Measurements from ENCODE around the gene PKIB. TPM values are rescaled to one million over a fixed set of nuclear protein-coding genes. Genes with fewer than 3 reads are reported as not detected.

PKIB gene
- total RNA-seq, 4 donors from 2014 or later, result 0.57 to 13.4 (median 2.4) TPM

DNA sequence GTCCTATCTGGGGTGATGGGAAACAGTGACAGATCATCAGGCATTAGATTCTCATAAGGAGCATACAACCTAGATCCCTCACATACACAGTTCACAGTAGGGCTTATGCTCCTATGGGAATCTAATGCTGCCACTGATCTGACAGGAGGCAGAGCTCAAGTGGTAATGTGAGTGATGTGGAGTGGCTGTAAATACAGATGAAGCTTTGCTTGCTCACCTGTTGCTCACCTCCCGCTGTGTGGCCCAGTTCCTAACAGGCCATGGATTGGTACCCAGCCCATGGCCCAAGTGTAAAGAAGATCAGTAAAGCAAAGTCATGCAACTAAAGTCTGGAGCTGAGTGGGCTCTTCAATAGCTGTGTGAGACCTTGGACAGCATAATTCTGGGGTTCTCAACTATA lies 65.9 kb downstream of the PKIB start:
- TF ChIP-seq, protein P1, sequence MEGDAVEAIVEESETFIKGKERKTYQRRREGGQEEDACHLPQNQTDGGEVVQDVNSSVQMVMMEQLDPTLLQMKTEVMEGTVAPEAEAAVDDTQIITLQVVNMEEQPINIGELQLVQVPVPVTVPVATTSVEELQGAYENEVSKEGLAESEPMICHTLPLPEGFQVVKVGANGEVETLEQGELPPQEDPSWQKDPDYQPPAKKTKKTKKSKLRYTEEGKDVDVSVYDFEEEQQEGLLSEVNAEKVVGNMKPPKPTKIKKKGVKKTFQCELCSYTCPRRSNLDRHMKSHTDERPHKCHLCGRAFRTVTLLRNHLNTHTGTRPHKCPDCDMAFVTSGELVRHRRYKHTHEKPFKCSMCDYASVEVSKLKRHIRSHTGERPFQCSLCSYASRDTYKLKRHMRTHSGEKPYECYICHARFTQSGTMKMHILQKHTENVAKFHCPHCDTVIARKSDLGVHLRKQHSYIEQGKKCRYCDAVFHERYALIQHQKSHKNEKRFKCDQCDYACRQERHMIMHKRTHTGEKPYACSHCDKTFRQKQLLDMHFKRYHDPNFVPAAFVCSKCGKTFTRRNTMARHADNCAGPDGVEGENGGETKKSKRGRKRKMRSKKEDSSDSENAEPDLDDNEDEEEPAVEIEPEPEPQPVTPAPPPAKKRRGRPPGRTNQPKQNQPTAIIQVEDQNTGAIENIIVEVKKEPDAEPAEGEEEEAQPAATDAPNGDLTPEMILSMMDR (IDR thresholded peaks at IDR 0.05; ENCODE audit: low read depth), result no peak

DNA sequence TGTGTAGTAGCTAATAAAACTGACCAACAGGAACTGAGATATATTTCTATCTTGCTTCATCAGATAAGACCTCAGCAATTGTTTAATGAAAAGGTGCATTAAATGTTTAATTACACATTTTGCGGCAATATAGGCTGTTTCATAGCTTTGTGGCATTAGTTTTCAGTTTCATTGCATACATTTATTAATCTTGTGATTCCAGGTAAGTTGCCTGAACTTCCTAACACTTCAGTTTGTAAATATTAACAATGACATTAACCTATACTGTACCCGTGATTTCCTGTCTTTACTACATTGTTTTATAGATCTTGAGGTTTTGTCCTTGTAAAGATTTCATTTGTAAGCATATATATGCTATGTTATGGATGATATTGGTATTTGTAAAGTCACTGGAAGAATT lies 66.5 kb downstream of the PKIB start:
- TF ChIP-seq, protein P1 (IDR thresholded peaks at IDR 0.05; ENCODE audit: low read depth), result no peak

DNA sequence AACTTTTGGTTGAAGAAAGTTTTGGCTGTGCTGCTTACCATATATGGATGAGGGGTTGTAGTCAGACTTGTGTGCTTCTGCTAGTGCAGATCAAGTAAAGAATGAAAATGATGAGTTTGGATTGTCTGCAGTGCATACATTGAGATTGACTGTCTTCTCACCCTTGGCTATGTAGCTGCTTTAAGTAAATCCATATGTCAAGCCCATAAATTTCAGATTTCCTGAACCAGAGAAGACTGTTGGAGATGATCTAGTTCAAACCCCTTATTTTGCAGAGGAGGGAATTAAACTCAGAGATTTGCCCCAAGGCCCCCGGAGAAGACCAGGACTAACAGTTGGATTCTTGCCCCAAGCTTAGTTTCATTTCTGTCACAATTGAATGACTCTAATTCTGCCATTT lies 67.2 kb downstream of the PKIB start:
- TF ChIP-seq, protein P1 (IDR thresholded peaks at IDR 0.05; ENCODE audit: low read depth), result no peak

DNA sequence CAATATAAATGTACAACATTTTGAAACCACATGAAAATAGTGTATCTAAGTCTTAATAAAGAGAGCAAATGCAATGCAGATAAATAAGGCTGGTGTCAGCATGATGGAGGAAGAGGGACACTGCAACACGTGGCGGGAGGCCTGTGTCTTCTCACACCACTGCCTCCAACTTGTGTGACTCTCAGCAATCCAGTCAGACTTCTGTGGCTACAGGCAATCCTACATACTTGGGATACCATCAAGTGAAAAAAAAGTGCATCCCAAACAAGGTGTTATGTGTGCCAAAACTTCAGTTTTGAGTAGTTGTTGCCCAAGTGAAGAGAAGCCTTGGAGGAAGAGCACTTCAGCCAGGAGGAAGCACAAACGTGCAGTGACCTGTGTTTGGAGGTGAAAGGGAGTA lies 68.6 kb downstream of the PKIB start:
- TF ChIP-seq, protein P1 (IDR thresholded peaks at IDR 0.05; ENCODE audit: low read depth), result no peak

DNA sequence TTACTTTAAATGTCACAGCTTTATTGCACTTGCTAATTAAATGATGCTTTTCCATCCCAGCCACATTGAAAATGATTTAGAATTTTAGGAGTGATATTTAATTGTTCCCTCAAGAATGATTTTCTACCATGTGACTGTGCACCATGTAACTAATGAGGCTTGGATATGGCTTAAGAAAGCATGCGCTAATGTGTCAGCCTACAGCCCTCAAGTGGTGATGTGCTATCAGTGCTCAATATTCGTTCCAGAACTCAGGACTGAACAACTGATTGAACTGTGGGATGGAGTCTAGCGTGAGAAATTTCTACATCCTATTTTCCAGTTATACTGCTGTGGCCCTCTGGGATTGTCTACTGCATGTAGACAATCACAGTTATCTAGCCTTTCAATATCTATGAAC lies 71.5 kb downstream of the PKIB start:
- TF ChIP-seq, protein P1 (IDR thresholded peaks at IDR 0.05; ENCODE audit: low read depth), result no peak

DNA sequence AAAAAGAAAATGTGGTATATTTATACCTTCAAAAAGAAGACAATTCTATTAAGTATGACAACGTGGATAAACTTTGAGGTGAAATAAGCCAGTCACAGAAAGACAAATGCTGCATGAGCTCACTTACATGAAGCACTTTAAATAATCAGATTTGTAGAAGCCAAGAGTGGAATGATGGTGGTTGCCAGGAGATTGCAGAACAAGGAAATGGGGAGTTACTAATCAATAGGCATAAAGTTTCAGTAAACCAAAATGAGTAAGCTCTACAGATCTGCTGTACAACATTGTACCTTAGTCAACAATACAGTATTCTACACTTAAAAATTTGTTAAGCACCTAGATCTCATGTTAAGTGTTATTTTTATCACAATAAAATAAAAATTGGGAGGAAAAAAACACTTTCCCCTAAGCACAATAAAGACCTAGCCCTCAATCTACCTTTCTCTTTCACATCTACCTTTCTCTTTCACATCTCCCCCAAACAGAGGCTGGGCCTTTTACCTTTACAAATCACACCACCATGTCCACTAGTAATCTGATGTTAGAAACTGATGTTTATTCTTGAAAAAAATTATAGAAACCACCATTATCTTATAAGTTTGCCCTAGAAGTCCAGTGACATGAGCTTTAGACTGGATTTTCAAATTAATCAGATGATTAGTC lies 73.9 kb downstream of the PKIB start:
- TF ChIP-seq, protein P1 (IDR thresholded peaks at IDR 0.05; ENCODE audit: low read depth), result no peak

DNA sequence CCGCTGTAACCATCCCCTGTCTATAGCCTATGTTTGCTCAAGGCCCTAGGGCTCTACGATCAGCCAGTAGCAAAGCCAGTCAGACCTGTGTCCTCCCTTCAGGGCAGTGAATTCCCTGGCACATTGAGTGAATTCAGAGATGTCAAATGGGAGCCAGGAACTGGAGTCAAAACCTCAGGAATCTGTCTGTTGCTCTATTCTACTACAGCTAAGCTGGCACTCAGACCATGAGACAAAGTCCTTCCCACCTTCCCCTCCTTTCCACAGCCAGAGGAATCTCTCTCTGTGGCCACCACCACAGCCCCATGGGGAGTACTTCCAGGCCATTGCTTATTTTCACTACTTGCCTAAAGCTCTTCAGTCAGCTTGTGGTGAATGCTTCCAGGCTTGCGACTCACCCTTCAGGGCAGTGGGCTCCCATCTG lies 82.0 kb downstream of the PKIB start:
- TF ChIP-seq, protein P1 (IDR thresholded peaks at IDR 0.05; ENCODE audit: low read depth), result no peak

Data from subcutaneous adipose tissue (tissue), 4 donors.